ENCODE results near the gene SH2D3C. TPM values are rescaled to one million over a fixed set of nuclear protein-coding genes. Genes with fewer than 3 reads are reported as not detected.

Gene SH2D3C
- total and polyA plus RNA-seq, 9 of the 15 experiments (the other 6 are each of a cell fraction or from before 2014, with no cell fraction given), result 0.03 to 1.2 (median 0.22) TPM; not detected in 1

- TF ChIP-seq NR4A1 (CRISPR knock-in tag; IDR thresholded peaks at IDR 0.05) (no peak), NR4A1 (tag; IDR thresholded peaks at IDR 0.05) (no peak), SMARCA5 (IDR thresholded peaks at IDR 0.05) (peak; percentile 61; the same call in 1 of the 2 replicates), EGR1 (conservative IDR thresholded peaks at IDR 0.05) (no peak), ASH1L (IDR thresholded peaks at IDR 0.05; ENCODE audit: borderline replicate concordance, low read depth, partially characterized antibody) (no peak)
Observed at GRCh38 chr9:127712371-127712770, 66.1 kb downstream of the SH2D3C start (continued).

GRCh38 chr9:127711831-127712274 is 66.6 kb downstream of the SH2D3C start:
- no peaks in the 10 kb centered on the region for H3K36me3 ChIP-seq (ENCODE audit: control insufficient read depth, insufficient read depth, low read length)
- ChIA-PET CTCF (ENCODE audit: low intra/inter-chr PET ratio) (no interaction called here), POLR2A (interaction anchor here (0.5 to 1.5 kb wide), 3 partner anchors 8 to 203 kb away, joined by 4 to 6 read pairs (median 6); no protein-coding TSS in a partner anchor)
- H4K20me1 ChIP-seq (replicated peaks; ENCODE audit: control insufficient read depth, insufficient read depth, low read length), result peaks cover 3% of the 10 kb centered on the region; the same call in 1 of the 2 replicates
- DNase-seq (ENCODE audit: extremely low read depth in 1 of 4, low spot score in 3 of 4), result no peak
- H3K9ac ChIP-seq (ENCODE audit: insufficient read depth in 1 of 2, low read depth in 2 of 2, low read length in 2 of 2), result peak overlapping the region in 1 of 2 experiments; percentile 78; a peak in 2 of 4 replicates
- in situ Hi-C loops (cut with MboI) (no loop called here), intact Hi-C loops (cut with micrococcal nuclease) (no loop called here)
- no peak for TF ChIP-seq RBM17 (IDR thresholded peaks at IDR 0.05; ENCODE audit: borderline replicate concordance, low read depth, low read length)
- TF ChIP-seq, protein P1, sequence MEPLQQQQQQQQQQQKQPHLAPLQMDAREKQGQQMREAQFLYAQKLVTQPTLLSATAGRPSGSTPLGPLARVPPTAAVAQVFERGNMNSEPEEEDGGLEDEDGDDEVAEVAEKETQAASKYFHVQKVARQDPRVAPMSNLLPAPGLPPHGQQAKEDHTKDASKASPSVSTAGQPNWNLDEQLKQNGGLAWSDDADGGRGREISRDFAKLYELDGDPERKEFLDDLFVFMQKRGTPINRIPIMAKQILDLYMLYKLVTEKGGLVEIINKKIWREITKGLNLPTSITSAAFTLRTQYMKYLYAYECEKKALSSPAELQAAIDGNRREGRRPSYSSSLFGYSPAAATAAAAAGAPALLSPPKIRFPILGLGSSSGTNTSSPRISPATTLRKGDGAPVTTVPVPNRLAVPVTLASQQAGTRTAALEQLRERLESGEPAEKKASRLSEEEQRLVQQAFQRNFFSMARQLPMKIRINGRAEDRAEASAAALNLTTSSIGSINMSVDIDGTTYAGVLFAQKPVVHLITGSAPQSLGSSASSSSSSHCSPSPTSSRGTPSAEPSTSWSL (CRISPR knock-in tag; IDR thresholded peaks at IDR 0.05; ENCODE audit: borderline replicate concordance), result no peak
- TF ChIP-seq FOXJ2 (tag; IDR thresholded peaks at IDR 0.05), result no peak
- TF ChIP-seq PML (IDR thresholded peaks at IDR 0.05; ENCODE audit: low read length), result no peak
- TF ChIP-seq ETV1 (tag; conservative IDR thresholded peaks at IDR 0.05; ENCODE audit: low read depth), result no peak
- TF ChIP-seq ZSCAN32 (CRISPR knock-in tag; IDR thresholded peaks at IDR 0.05), result no peak
- peaks cover 4% of the 10 kb centered on the region for H3K9me1 ChIP-seq (ENCODE audit: control insufficient read depth, insufficient read depth, low read length)
- peaks cover 4 to 59% of the 10 kb centered on the region in 2 experiments; a peak in 4 of 5 replicates for H3K4me1 ChIP-seq (replicated peaks in 1 of 2; ENCODE audit: control insufficient read depth in 2 of 2, insufficient read depth in 2 of 2, low read length in 2 of 2)
- no TSS peak for BruUV-seq (replicated peaks)
- no peak overlapping the region for H2AFZ ChIP-seq (ENCODE audit: low read depth, low read length)
- 0 out of 2 replicates have a peak, but pooled peaks cover 4% of the 10 kb centered on the region for H3K9me3 ChIP-seq (replicated peaks; ENCODE audit: control insufficient read depth, insufficient read depth, low read depth, low read length)
- no peak overlapping the region for H3K4me3 ChIP-seq
- no peak for ATAC-seq
- no peaks in the 10 kb centered on the region for H3K27me3 ChIP-seq (ENCODE audit: control insufficient read depth in 2 of 2, insufficient read depth in 2 of 2, low read length in 2 of 2)
- no peak for FAIRE-seq
- 0 out of 3 replicates have a peak, but pooled peaks cover 3% of the 10 kb centered on the region for H3K79me2 ChIP-seq (ENCODE audit: control insufficient read depth, insufficient read depth, low read length)
- 68% methylated on average over 9 of the region's 11 CpGs for WGBS (ENCODE audit: insufficient coverage, low coverage, missing lambda C conversion rate)
- H3K4me2 ChIP-seq (ENCODE audit: insufficient read depth, low read length), result no peak overlapping the region
- H3K27ac ChIP-seq (ENCODE audit: extremely low read depth, low read depth, low read length), result no peak overlapping the region

All from K562 (cell line).